GM12891 (cell line): ENCODE data around the gene KIAA1143.

Source experiments
- PAX5 ChIP-seq: IDR thresholded peaks from 2 replicates; pipeline ENCODE4 v1.6.1; 2011; ENCODE audit warnings: low read length, moderate library complexity, mild to moderate bottlenecking; ENCODE audit not compliant: insufficient read depth, severe bottlenecking
- POLR2A ChIP-seq: IDR thresholded peaks from 2 replicates; pipeline ENCODE4 v1.6.1; 2011; ENCODE audit warnings: low read depth, low read length, control low read depth
- POLR2AphosphoS5 ChIP-seq: IDR thresholded peaks from 2 replicates; pipeline ENCODE4 v1.6.1; 2011; ENCODE audit warnings: low read depth, low read length, control low read depth
- POU2F2 ChIP-seq: IDR thresholded peaks from 2 replicates; pipeline ENCODE4 v1.6.1; 2011; ENCODE audit warnings: low read depth, mild to moderate bottlenecking, control low read depth, low read length, moderate library complexity
- SPI1 ChIP-seq: IDR thresholded peaks from 2 replicates; pipeline ENCODE4 v1.6.1; 2011; ENCODE audit warnings: low read depth, low read length, control low read depth
- TAF1 ChIP-seq: IDR thresholded peaks from 2 replicates; pipeline ENCODE4 v1.6.1; 2011; ENCODE audit warnings: low read depth, low read length, control low read depth

DNA sequence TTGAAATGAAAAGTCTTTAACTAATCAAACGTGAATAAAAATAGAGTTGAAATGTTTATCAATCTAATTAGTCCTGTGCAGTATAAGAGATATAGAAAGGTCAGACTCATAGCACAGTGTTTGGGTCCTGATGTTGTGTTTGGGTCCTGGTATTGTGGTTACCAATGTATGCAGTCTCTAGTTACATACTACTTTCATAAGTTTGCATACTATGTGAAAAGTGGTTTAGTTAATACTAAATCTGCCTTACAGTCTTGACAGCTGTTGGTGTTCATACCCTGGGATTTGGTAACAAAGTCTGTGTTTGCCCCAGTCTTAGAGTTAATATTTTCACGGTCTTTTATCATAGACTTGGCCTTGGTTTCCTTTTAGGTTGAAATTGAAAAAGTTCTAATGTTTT is 41.9 kb upstream of the KIAA1143 start:
- TF ChIP-seq SPI1: no peak
- TF ChIP-seq POLR2A: no peak
- TF ChIP-seq TAF1: no peak
- no peak for TF ChIP-seq POLR2AphosphoS5
- no peak for TF ChIP-seq PAX5
- TF ChIP-seq POU2F2: no peak
